Measurements from ENCODE around the gene RAB3IL1. TPM values are rescaled to one million over a fixed set of nuclear protein-coding genes. Genes with fewer than 3 reads are reported as not detected.

The RAB3IL1 gene
- total RNA-seq, 2 donors from 2014 or later: 9.7 to 14.9 TPM

- H3K4me1 ChIP-seq (ENCODE audit: control insufficient read depth, insufficient read depth, low read length): peaks cover 11% of the 10 kb centered on the region
- no peak overlapping the region for H3K27ac ChIP-seq (ENCODE audit: low read depth, low read length)
- Mint-ChIP-seq H3K9me3 (no peaks in the 10 kb centered on the region), H3K27ac (no peak overlapping the region), H3K4me1 (peaks cover 6% of the 10 kb centered on the region), H3K4me3 (no peak overlapping the region), H3K27me3 (ENCODE audit: insufficient read depth) (no peaks in the 10 kb centered on the region), H3K36me3 (ENCODE audit: low read depth) (peaks cover 10% of the 10 kb centered on the region)
- no peak for DNase-seq
- no peak overlapping the region for H3K4me3 ChIP-seq (ENCODE audit: low read length)
- no peaks in the 10 kb centered on the region for H3K36me3 ChIP-seq (ENCODE audit: control insufficient read depth, insufficient read depth, low read length)
- no peaks in the 10 kb centered on the region for H3K9me3 ChIP-seq (ENCODE audit: control insufficient read depth, low read length)
- no peak overlapping the region for H3K9ac ChIP-seq (ENCODE audit: extremely low read depth, low read length, poor library complexity, severe bottlenecking)
- TF ChIP-seq CTCF (conservative IDR thresholded peaks at IDR 0.05): no peak
- 96 to 97% methylated on average over 17 to 21 of the region's 21 CpGs for WGBS, 2 experiments (ENCODE audit: insufficient coverage in 1 of 2, insufficient read length in 1 of 2)
- no peaks in the 10 kb centered on the region for H3K27me3 ChIP-seq (ENCODE audit: control insufficient read depth, insufficient read depth, low read length, poor library complexity, severe bottlenecking)
These were observed 9.3 kb downstream of the RAB3IL1 start for GRCh38 chr11:61907871-61908729.

DNA sequence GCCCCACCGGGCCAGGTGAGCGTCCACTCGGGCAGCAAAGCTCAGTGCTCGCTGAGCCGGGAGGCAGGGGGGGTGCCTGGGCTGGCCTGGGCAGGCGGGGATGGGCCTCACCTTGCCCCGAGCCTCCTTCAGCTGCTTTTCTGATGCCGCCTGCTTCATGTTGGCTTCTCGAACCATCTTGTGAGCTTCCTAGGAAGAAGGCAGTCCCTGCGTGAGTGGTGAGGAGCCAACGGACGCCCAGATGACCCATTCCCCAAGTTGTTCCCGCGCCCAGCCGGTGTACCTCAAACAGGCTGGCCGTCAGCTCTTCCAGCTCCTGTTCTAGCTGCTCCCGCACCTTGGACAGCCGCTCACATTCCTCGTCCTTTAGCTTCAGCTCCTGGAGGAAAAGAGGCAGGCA lies 10.1 kb downstream of the RAB3IL1 start:
- Mint-ChIP-seq H3K27ac (no peak overlapping the region), H3K36me3 (ENCODE audit: low read depth) (peaks cover 12% of the 10 kb centered on the region), H3K4me1 (peaks cover 6% of the 10 kb centered on the region), H3K4me3 (no peak overlapping the region), H3K27me3 (ENCODE audit: insufficient read depth) (no peaks in the 10 kb centered on the region), H3K9me3 (no peaks in the 10 kb centered on the region)
- Histone ChIP-seq H3K4me3 (ENCODE audit: low read length) (no peak overlapping the region), H3K27me3 (ENCODE audit: control insufficient read depth, insufficient read depth, low read length, poor library complexity, severe bottlenecking) (no peaks in the 10 kb centered on the region), H3K27ac (ENCODE audit: low read depth, low read length) (no peak overlapping the region), H3K4me1 (ENCODE audit: control insufficient read depth, insufficient read depth, low read length) (peaks cover 11% of the 10 kb centered on the region), H3K9ac (ENCODE audit: extremely low read depth, low read length, poor library complexity, severe bottlenecking) (no peak overlapping the region), H3K9me3 (ENCODE audit: control insufficient read depth, low read length) (no peaks in the 10 kb centered on the region), H3K36me3 (ENCODE audit: control insufficient read depth, insufficient read depth, low read length) (no peaks in the 10 kb centered on the region)
- TF ChIP-seq CTCF (conservative IDR thresholded peaks at IDR 0.05): no peak
- WGBS, 2 experiments (ENCODE audit: insufficient coverage in 1 of 2, insufficient read length in 1 of 2): 91% methylated on average over 11 to 19 of the region's 19 CpGs
- DNase-seq: no peak

- no peak overlapping the region for H3K4me3 Mint-ChIP-seq
- H3K27me3 Mint-ChIP-seq (ENCODE audit: insufficient read depth): no peaks in the 10 kb centered on the region
- peaks cover 6% of the 10 kb centered on the region for H3K4me1 Mint-ChIP-seq
- Histone ChIP-seq H3K27ac (ENCODE audit: low read depth, low read length) (no peak overlapping the region), H3K9ac (ENCODE audit: extremely low read depth, low read length, poor library complexity, severe bottlenecking) (no peak overlapping the region), H3K27me3 (ENCODE audit: control insufficient read depth, insufficient read depth, low read length, poor library complexity, severe bottlenecking) (no peaks in the 10 kb centered on the region), H3K36me3 (ENCODE audit: control insufficient read depth, insufficient read depth, low read length) (no peaks in the 10 kb centered on the region), H3K4me1 (ENCODE audit: control insufficient read depth, insufficient read depth, low read length) (peaks cover 11% of the 10 kb centered on the region), H3K9me3 (ENCODE audit: control insufficient read depth, low read length) (no peaks in the 10 kb centered on the region), H3K4me3 (ENCODE audit: low read length) (no peak overlapping the region)
- 88% methylated on average over 13 to 14 of the region's 14 CpGs for WGBS, 2 experiments (ENCODE audit: insufficient coverage in 1 of 2, insufficient read length in 1 of 2)
- H3K27ac Mint-ChIP-seq: no peak overlapping the region
- TF ChIP-seq CTCF (conservative IDR thresholded peaks at IDR 0.05): no peak
- DNase-seq: no peak
- peaks cover 12% of the 10 kb centered on the region for H3K36me3 Mint-ChIP-seq (ENCODE audit: low read depth)
- no peaks in the 10 kb centered on the region for H3K9me3 Mint-ChIP-seq
These were observed 10.8 kb downstream of the RAB3IL1 start for GRCh38 chr11:61906522-61906909.

All from endodermal cell (in vitro differentiated cells).